Chondrocyte (in vitro differentiated cells): ENCODE measurements around the gene OR4F6. TPM values are rescaled to one million over a fixed set of nuclear protein-coding genes. Genes with fewer than 3 reads are reported as not detected.
"Not testable (repeated sequence)": the region's sequence is repeated elsewhere in the genome, so short reads cannot be mapped to it uniquely, and the experiment has no call there.

Source experiments
- DNase-seq: peaks from one replicate; pipeline ENCODE4 v3.0.0; 2021; ENCODE audit warnings: mixed read lengths, low spot score
- H3K27ac Mint-ChIP-seq: one replicate; pipeline ENCODE4 v1.8.0; 2021; ENCODE audit warnings: mild to moderate bottlenecking, moderate library complexity, mixed read lengths; ENCODE audit not compliant: unreplicated experiment
- H3K27me3 Mint-ChIP-seq: 2 replicates; pipeline ENCODE4 v1.8.0; 2021; ENCODE audit warnings: low read depth, mixed read lengths
- H3K36me3 Mint-ChIP-seq: 2 replicates; pipeline ENCODE4 v1.8.0; 2021; ENCODE audit warnings: low read depth, mixed read lengths
- H3K4me1 Mint-ChIP-seq: 2 replicates; pipeline ENCODE4 v1.8.0; 2021; ENCODE audit warnings: low read depth, mild to moderate bottlenecking, mixed read lengths
- H3K4me3 Mint-ChIP-seq: one replicate; pipeline ENCODE4 v1.8.0; 2021; ENCODE audit warnings: mild to moderate bottlenecking, moderate library complexity, mixed read lengths; ENCODE audit not compliant: unreplicated experiment
- H3K9me3 Mint-ChIP-seq: 2 replicates; pipeline ENCODE4 v1.8.0; 2021; ENCODE audit warnings: low read depth, mixed read lengths
- total RNA-seq: library from RNA; stranded (reverse); gene quantifications from 3 replicates; pipeline ENCODE4 v1.2.1, GENCODE V29; 2021
- TF ChIP-seq, protein P1 (sequence below): fragments of 200-600 bp; sonication (generic); IDR thresholded peaks from 2 replicates; pipeline ENCODE4 v1.5.0; 2021; ENCODE audit warnings: antibody characterized with exemption, mild to moderate bottlenecking, moderate library complexity

The OR4F6 gene
- total RNA-seq, 1 donor from 2014 or later = not detected

DNA sequence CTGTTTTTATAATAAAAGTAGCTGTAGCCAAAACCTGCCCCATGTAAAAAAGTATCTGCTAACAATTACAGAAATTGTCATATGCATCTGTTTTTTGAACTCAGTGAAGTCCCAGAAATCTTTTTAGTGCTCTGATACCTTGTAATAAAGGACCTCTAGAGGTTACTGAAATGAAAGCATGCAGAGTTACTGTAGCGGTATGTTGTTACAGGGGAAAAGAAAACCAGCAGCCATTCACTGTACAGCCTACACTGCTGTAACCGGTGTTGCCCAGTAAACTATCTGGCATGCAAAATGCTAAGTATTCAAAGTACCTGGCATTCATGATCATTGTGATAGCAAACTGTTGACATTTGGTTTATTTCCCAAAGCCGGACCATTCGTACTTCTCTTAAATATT, 12.6 kb upstream of the OR4F6 start:
- not testable (repeated sequence) for H3K36me3 Mint-ChIP-seq, H3K4me1 Mint-ChIP-seq, H3K4me3 Mint-ChIP-seq, H3K27ac Mint-ChIP-seq, H3K9me3 Mint-ChIP-seq, DNase-seq
- peaks cover 28% of the 10 kb centered on the region for H3K27me3 Mint-ChIP-seq

DNA sequence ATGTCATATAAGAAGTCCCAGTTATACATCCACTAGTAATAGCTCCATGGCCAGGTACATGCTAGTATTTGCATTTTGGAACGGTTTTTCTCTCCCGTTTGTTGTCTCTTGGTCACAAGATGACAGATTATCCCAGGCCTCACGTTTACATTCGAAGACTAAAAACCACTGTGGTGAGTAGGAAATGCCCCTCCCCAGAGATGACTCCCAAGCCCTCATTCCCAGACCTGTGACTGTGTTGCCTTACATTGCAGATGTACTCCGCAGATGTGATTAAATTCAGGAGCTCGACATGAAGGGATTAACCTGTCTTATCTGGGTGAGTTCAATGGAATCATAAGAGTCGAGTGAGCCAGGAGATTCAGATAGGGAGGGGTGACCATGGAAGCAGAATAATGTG, 9.3 kb upstream of the OR4F6 start:
- not testable (repeated sequence) for H3K27ac Mint-ChIP-seq, H3K4me1 Mint-ChIP-seq, H3K36me3 Mint-ChIP-seq, DNase-seq, H3K4me3 Mint-ChIP-seq, H3K9me3 Mint-ChIP-seq
- H3K27me3 Mint-ChIP-seq = peaks cover 20% of the 10 kb centered on the region

DNA sequence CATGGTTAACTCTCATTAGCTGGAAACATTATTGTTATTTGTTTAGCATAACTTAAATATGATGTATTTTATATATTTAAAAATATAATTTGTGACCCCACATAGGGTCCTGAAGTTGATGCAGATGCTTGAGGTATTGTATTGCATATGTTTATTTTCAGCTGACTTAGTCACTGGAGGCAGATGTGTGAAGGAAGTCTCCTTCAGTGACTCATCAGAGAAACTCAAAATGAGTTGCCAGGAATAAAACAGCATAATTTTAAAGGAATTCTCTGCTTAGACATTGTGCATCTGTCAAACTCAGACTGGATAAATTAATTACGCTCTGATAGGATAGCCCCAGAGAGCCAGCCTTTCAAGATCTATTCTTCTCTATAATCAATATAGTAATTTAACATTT, 7.9 kb upstream of the OR4F6 start:
- TF ChIP-seq, protein P1, sequence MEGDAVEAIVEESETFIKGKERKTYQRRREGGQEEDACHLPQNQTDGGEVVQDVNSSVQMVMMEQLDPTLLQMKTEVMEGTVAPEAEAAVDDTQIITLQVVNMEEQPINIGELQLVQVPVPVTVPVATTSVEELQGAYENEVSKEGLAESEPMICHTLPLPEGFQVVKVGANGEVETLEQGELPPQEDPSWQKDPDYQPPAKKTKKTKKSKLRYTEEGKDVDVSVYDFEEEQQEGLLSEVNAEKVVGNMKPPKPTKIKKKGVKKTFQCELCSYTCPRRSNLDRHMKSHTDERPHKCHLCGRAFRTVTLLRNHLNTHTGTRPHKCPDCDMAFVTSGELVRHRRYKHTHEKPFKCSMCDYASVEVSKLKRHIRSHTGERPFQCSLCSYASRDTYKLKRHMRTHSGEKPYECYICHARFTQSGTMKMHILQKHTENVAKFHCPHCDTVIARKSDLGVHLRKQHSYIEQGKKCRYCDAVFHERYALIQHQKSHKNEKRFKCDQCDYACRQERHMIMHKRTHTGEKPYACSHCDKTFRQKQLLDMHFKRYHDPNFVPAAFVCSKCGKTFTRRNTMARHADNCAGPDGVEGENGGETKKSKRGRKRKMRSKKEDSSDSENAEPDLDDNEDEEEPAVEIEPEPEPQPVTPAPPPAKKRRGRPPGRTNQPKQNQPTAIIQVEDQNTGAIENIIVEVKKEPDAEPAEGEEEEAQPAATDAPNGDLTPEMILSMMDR = no peak
- no peak overlapping the region for H3K4me3 Mint-ChIP-seq
- peaks cover 5% of the 10 kb centered on the region for H3K4me1 Mint-ChIP-seq
- no peak for DNase-seq
- peaks cover 10% of the 10 kb centered on the region for H3K27me3 Mint-ChIP-seq
- H3K36me3 Mint-ChIP-seq = no peaks in the 10 kb centered on the region
- no peaks in the 10 kb centered on the region for H3K9me3 Mint-ChIP-seq
- H3K27ac Mint-ChIP-seq = no peak overlapping the region

DNA sequence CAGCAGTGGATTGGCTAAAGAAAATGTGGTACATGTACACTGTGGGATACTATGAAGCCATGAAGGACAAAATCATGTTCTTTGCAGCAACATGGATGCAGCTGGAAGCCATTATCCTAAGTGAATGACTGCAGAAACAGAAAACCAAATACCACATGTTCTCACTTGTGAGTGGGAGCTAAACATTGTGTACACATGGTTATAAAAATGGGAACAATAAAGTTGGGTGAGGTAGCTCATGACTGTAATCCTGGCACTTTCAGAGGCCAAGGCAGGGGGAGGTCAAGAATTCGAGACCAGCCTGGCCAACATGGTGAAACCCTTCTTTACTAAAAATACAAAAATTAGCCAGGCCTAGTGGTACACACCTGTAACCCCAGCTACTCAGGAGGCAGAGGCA, 3.6 kb upstream of the OR4F6 start:
- TF ChIP-seq, protein P1 = no peak

DNA sequence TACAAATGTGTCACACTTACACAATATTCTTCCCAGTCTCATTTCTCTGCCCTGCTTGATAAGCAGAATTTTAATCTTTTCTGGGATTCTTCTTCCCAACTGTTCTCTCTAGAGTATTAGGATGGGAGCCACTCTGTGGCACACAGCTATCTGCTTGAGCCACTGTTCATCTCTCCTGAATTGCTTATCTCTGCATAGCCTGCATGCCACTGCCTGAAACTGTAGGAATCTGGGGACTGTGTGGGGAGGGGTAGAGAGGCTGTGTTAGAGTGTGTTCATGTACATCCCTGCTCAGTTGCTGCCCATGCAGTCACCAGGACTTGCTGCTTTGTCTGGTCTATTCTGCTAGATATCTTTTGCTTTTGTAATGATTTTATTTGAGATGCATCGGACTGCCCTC, 2.3 kb upstream of the OR4F6 start:
- no peaks in the 10 kb centered on the region for H3K36me3 Mint-ChIP-seq
- TF ChIP-seq, protein P1 = no peak
- peaks cover 19% of the 10 kb centered on the region for H3K27me3 Mint-ChIP-seq
- no peak overlapping the region for H3K4me3 Mint-ChIP-seq
- H3K4me1 Mint-ChIP-seq = no peaks in the 10 kb centered on the region
- DNase-seq = no peak
- H3K9me3 Mint-ChIP-seq = no peaks in the 10 kb centered on the region
- no peak overlapping the region for H3K27ac Mint-ChIP-seq

More for the DNA sequence above, 3.6 kb upstream of the OR4F6 start:
- Mint-ChIP-seq H3K36me3 (no peaks in the 10 kb centered on the region), H3K27ac (no peak overlapping the region), H3K4me3 (no peak overlapping the region), H3K27me3 (peaks cover 12% of the 10 kb centered on the region), H3K4me1 (peaks cover 5% of the 10 kb centered on the region), H3K9me3 (no peaks in the 10 kb centered on the region)
- no peak for DNase-seq

DNA sequence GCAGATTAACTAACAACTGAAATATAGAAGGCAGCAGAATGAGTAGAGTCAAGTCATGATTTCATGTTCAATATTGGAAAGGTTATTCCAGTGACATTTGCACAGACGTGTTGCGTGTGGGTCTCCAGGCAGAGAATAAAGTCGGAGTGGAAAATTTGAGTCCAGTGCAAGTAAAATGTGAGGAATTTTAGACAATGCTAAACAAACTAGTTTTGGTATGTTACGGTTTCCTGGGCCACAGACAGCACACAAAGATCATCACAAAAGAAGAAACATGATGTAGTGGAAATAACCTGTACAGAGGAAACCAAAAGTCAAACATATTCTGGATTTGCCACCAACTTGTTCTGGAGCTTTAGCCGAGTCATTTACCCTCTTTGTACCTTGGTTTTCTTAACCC, 367 bp downstream of the OR4F6 start:
- Mint-ChIP-seq H3K4me1 (no peaks in the 10 kb centered on the region), H3K27me3 (peaks cover 23% of the 10 kb centered on the region), H3K27ac (no peak overlapping the region), H3K4me3 (no peak overlapping the region), H3K36me3 (no peaks in the 10 kb centered on the region), H3K9me3 (no peaks in the 10 kb centered on the region)
- no peak for DNase-seq
- TF ChIP-seq, protein P1 = no peak
